ENCODE data around the gene PTPRE.

DNA sequence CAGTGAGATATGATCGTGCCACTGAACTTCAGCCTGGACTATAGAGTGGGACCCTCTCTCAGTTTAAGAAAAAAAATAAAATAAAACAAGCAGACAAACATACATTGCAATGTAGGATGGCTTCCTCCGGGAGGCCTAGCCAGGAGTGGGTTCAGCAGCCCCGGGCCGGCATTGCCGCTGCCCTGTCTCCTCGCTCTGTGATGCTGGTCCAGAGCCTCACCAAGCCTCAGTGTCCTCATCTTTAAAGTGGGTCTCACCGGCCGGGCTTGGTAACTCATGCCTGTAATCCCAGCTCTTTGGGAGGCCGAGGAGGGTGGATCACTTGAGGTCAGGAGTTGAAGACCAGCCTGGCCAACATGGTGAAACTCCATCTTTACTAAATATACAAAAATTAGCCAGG is 71.6 kb downstream of the PTPRE start:
- TF ChIP-seq, protein P1, sequence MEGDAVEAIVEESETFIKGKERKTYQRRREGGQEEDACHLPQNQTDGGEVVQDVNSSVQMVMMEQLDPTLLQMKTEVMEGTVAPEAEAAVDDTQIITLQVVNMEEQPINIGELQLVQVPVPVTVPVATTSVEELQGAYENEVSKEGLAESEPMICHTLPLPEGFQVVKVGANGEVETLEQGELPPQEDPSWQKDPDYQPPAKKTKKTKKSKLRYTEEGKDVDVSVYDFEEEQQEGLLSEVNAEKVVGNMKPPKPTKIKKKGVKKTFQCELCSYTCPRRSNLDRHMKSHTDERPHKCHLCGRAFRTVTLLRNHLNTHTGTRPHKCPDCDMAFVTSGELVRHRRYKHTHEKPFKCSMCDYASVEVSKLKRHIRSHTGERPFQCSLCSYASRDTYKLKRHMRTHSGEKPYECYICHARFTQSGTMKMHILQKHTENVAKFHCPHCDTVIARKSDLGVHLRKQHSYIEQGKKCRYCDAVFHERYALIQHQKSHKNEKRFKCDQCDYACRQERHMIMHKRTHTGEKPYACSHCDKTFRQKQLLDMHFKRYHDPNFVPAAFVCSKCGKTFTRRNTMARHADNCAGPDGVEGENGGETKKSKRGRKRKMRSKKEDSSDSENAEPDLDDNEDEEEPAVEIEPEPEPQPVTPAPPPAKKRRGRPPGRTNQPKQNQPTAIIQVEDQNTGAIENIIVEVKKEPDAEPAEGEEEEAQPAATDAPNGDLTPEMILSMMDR (IDR thresholded peaks at IDR 0.05): no peak
- no peak for TF ChIP-seq POLR2AphosphoS5 (IDR thresholded peaks at IDR 0.05)

Measured in breast epithelium (tissue), 3 donors.